Measurements from ENCODE around the gene ARL5A. TPM values are rescaled to one million over a fixed set of nuclear protein-coding genes. Genes with fewer than 3 reads are reported as not detected.

ARL5A gene
- total RNA-seq, 1 donor from 2014 or later = 68.6 TPM

- no peaks in the 10 kb centered on the region for H3K9me3 Mint-ChIP-seq (ENCODE audit: low read depth)
- no peak overlapping the region for H3K27ac Mint-ChIP-seq
- H3K4me3 Mint-ChIP-seq (ENCODE audit: low read depth) = no peak overlapping the region
- H3K36me3 Mint-ChIP-seq (ENCODE audit: insufficient read depth) = peaks cover 17% of the 10 kb centered on the region
- no peak for TF ChIP-seq CTCF (IDR thresholded peaks at IDR 0.05; ENCODE audit: unreplicated experiment)
- no peaks in the 10 kb centered on the region for H3K4me1 Mint-ChIP-seq (ENCODE audit: low read depth)
- DNase-seq (ENCODE audit: low spot score, unreplicated experiment) = no peak
- H3K27me3 Mint-ChIP-seq = no peaks in the 10 kb centered on the region
Observed at GRCh38 chr2:151791545-151791944, 36.7 kb downstream of the ARL5A start.

- H3K4me1 Mint-ChIP-seq (ENCODE audit: low read depth) = no peaks in the 10 kb centered on the region
- no peak overlapping the region for H3K4me3 Mint-ChIP-seq (ENCODE audit: low read depth)
- H3K27me3 Mint-ChIP-seq = no peaks in the 10 kb centered on the region
- no peak for DNase-seq (ENCODE audit: low spot score, unreplicated experiment)
- TF ChIP-seq CTCF (IDR thresholded peaks at IDR 0.05; ENCODE audit: unreplicated experiment) = no peak
- no peaks in the 10 kb centered on the region for H3K9me3 Mint-ChIP-seq (ENCODE audit: low read depth)
- peaks cover 17% of the 10 kb centered on the region for H3K36me3 Mint-ChIP-seq (ENCODE audit: insufficient read depth)
- H3K27ac Mint-ChIP-seq = no peak overlapping the region
Observed at GRCh38 chr2:151790689-151791088, 37.5 kb downstream of the ARL5A start.

- Mint-ChIP-seq H3K4me1 (ENCODE audit: low read depth) (no peaks in the 10 kb centered on the region), H3K9me3 (ENCODE audit: low read depth) (no peaks in the 10 kb centered on the region), H3K4me3 (ENCODE audit: low read depth) (no peak overlapping the region), H3K36me3 (ENCODE audit: insufficient read depth) (peaks cover 25% of the 10 kb centered on the region), H3K27ac (no peak overlapping the region), H3K27me3 (no peaks in the 10 kb centered on the region)
- TF ChIP-seq CTCF (IDR thresholded peaks at IDR 0.05; ENCODE audit: unreplicated experiment) = no peak
- no peak for DNase-seq (ENCODE audit: low spot score, unreplicated experiment)
Observed at GRCh38 chr2:151789055-151789834, 39.0 kb downstream of the ARL5A start.

GRCh38 chr2:151786483-151786882 is 41.7 kb downstream of the ARL5A start:
- Mint-ChIP-seq H3K36me3 (ENCODE audit: insufficient read depth) (peaks cover 29% of the 10 kb centered on the region), H3K27me3 (no peaks in the 10 kb centered on the region), H3K4me1 (ENCODE audit: low read depth) (no peaks in the 10 kb centered on the region), H3K9me3 (ENCODE audit: low read depth) (no peaks in the 10 kb centered on the region), H3K4me3 (ENCODE audit: low read depth) (no peak overlapping the region), H3K27ac (no peak overlapping the region)
- no peak for DNase-seq (ENCODE audit: low spot score, unreplicated experiment)
- TF ChIP-seq CTCF (IDR thresholded peaks at IDR 0.05; ENCODE audit: unreplicated experiment) = no peak

DNA sequence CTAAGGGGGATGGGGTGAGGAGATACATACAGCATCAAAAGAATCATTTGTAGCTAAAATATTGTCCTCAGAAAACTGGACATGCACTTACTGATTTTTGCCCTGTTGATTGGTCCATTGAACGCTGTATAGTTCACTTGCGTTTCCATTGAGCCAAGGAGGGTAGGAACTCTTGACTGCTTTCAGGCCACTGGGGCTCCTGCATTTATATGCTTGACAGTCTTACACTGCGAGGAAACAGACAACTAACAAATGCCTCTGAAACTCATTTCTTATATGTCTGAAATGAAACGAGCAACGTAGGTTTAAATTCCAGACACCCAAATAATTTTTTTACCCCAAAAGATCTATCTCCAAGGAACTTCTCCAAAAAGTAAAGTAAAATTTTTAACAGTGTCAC is 42.1 kb downstream of the ARL5A start:
- Mint-ChIP-seq H3K27ac (no peak overlapping the region), H3K27me3 (no peaks in the 10 kb centered on the region), H3K4me1 (ENCODE audit: low read depth) (no peaks in the 10 kb centered on the region), H3K9me3 (ENCODE audit: low read depth) (no peaks in the 10 kb centered on the region), H3K36me3 (ENCODE audit: insufficient read depth) (peaks cover 31% of the 10 kb centered on the region), H3K4me3 (ENCODE audit: low read depth) (no peak overlapping the region)
- no peak for TF ChIP-seq CTCF (IDR thresholded peaks at IDR 0.05; ENCODE audit: unreplicated experiment)
- no peak for DNase-seq (ENCODE audit: low spot score, unreplicated experiment)

Measured in progenitor cell of endocrine pancreas (in vitro differentiated cells).